Measurements from ENCODE around the gene FAHD1.

- TF ChIP-seq EZH2 (IDR thresholded peaks at IDR 0.05; ENCODE audit: insufficient read depth, poor library complexity, severe bottlenecking) (no peak), EZH2phosphoT487 (IDR thresholded peaks at IDR 0.05; ENCODE audit: insufficient read depth, low read depth) (no peak)
These were observed 9.3 kb upstream of the FAHD1 start for GRCh38 chr16:1817716-1818115.

All from GM23248 (cell line).